GM23248 (cell line): ENCODE measurements around the gene SUGCT. TPM values are rescaled to one million over a fixed set of nuclear protein-coding genes. Genes with fewer than 3 reads are reported as not detected.

ENCODE experiments used
- DNase-seq: peaks from one replicate; pipeline ENCODE4 v3.0.0-alpha.2; 2015
- H2AFZ ChIP-seq: fragments of 200-600 bp; sonication (generic); 2 replicates; pipeline ENCODE4 v1.6.1; 2016; ENCODE audit warnings: antibody characterized with exemption
- H3F3A ChIP-seq: fragments of 200-600 bp; sonication (generic); 2 replicates; pipeline ENCODE4 v1.6.1; 2016; ENCODE audit warnings: mild to moderate bottlenecking, antibody characterized with exemption, mixed run types; ENCODE audit not compliant: insufficient read depth
- H3K27ac ChIP-seq: fragments of 200-600 bp; sonication (generic); 2 replicates; pipeline ENCODE4 v1.5.1; 2016; ENCODE audit warnings: mild to moderate bottlenecking
- H3K27me3 ChIP-seq: fragments of 200-600 bp; sonication (generic); replicated peaks from 2 replicates; pipeline ENCODE4 v1.6.1; 2016; ENCODE audit warnings: mild to moderate bottlenecking; ENCODE audit not compliant: insufficient read depth
- H3K36me3 ChIP-seq: fragments of 200-600 bp; sonication (generic); 2 replicates; pipeline ENCODE4 v1.6.1; 2016; ENCODE audit warnings: low read depth, mild to moderate bottlenecking
- H3K4me1 ChIP-seq: fragments of 200-600 bp; sonication (generic); 2 replicates; pipeline ENCODE4 v1.6.1; 2016; ENCODE audit warnings: mild to moderate bottlenecking; ENCODE audit not compliant: insufficient read depth
- H3K4me2 ChIP-seq: fragments of 200-600 bp; sonication (generic); one replicate; pipeline ENCODE4 v1.6.1; 2016; ENCODE audit warnings: mild to moderate bottlenecking; ENCODE audit not compliant: unreplicated experiment
- H3K4me3 ChIP-seq: fragments of 200-600 bp; sonication (generic); 2 replicates; pipeline ENCODE4 v1.5.1; 2016; ENCODE audit warnings: mild to moderate bottlenecking
- H3K79me2 ChIP-seq: fragments of 200-600 bp; sonication (generic); 2 replicates; pipeline ENCODE4 v1.6.1; 2016; ENCODE audit warnings: mild to moderate bottlenecking; ENCODE audit not compliant: insufficient read depth
- H3K9ac ChIP-seq: fragments of 200-600 bp; sonication (generic); 2 replicates; pipeline ENCODE4 v1.6.1; 2016; ENCODE audit warnings: mild to moderate bottlenecking
- H3K9me2 ChIP-seq: fragments of 200-600 bp; sonication (generic); 2 replicates; pipeline ENCODE4 v1.6.1; 2016; ENCODE audit warnings: mixed run types, mild to moderate bottlenecking, moderate library complexity; ENCODE audit not compliant: insufficient read depth
- H3K9me3 ChIP-seq: fragments of 200-600 bp; sonication (generic); one replicate; pipeline ENCODE4 v1.6.1; 2017; ENCODE audit warnings: low read depth
- H4K20me1 ChIP-seq: fragments of 200-600 bp; sonication (generic); 2 replicates; pipeline ENCODE4 v1.6.0; 2016; ENCODE audit not compliant: insufficient read depth
- EZH2 ChIP-seq: fragments of 200-600 bp; sonication (generic); IDR thresholded peaks from 2 replicates; pipeline ENCODE4 v1.6.1; 2018; ENCODE audit warnings: antibody characterized with exemption, mild to moderate bottlenecking; ENCODE audit not compliant: insufficient read depth, poor library complexity, severe bottlenecking
- EZH2phosphoT487 ChIP-seq: fragments of 200-600 bp; sonication (generic); IDR thresholded peaks from 2 replicates; pipeline ENCODE4 v1.6.1; 2018; ENCODE audit warnings: antibody characterized with exemption, moderate library complexity, mild to moderate bottlenecking, low read depth; ENCODE audit not compliant: insufficient read depth
- WGBS, 2 experiments: methylation state at CpG; one replicate each; pipeline ENCODE4 v1.1.6; 2015 to 2017; ENCODE audit warnings: low lambda C conversion rate in 2 of 2, low coverage in 1 of 2; ENCODE audit errors: missing lambda C conversion rate in 2 of 2; 5-methylcytosine and 5-hydroxymethylcytosine counted together
- in situ Hi-C: fragments of 300-500 bp; cut with MboI; formaldehyde crosslinking; loops from 2 replicates; pipeline ENCODE4 v1.15.0; 2020
- polyA plus RNA-seq: library from polyadenylated mRNA; unstranded; fragments of >200 nt; fragmentation: Nextera tagmentation; extraction: Ambion mirVana; gene quantifications from 2 replicates; pipeline ENCODE4 v1.2.1, GENCODE V29; 2016
- total RNA-seq: library from RNA; depleted of rRNA; stranded (reverse); fragments of >200 nt; shearing (Covaris generic); gene quantifications from 2 replicates; pipeline ENCODE4 v1.2.3, GENCODE V29; 2014

SUGCT gene
- total and polyA plus RNA-seq, 2 experiments from 2014 or later = 2.2 to 7.1 TPM

DNA sequence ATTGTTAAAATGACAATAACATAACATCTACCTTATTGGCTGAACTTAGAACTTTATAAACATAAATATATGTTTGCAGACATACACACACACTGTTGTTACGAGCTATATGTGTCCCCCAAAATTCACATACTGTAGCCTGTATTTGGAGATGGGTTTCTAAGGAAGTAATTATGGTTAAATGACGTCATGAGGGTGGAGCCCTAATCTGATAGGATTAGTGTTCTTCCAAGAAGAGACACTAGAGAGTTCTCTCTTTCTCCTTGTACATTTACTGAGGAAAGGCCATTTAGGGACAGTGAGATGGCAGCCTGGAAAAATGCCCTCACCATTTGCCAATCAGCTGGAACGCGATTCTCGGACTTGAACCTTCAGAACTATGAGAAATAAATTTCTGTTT lies 211.7 kb downstream of the SUGCT start:
- Histone ChIP-seq H3K27me3 (no peaks in the 10 kb centered on the region), H3K9me2 (no peaks in the 10 kb centered on the region), H2AFZ (no peak overlapping the region), H3K4me2 (no peak overlapping the region), H3F3A (no peaks in the 10 kb centered on the region), H4K20me1 (no peaks in the 10 kb centered on the region), H3K79me2 (no peaks in the 10 kb centered on the region), H3K9me3 (no peaks in the 10 kb centered on the region), H3K9ac (no peak overlapping the region), H3K27ac (no peak overlapping the region), H3K36me3 (no peaks in the 10 kb centered on the region), H3K4me1 (no peaks in the 10 kb centered on the region), H3K4me3 (no peak overlapping the region)
- WGBS, 2 experiments = 85 to 88% methylated on average over 5 of the region's 5 CpGs
- TF ChIP-seq EZH2 (no peak), EZH2phosphoT487 (no peak)
- in situ Hi-C loops = no loop called here
- no peak for DNase-seq

DNA sequence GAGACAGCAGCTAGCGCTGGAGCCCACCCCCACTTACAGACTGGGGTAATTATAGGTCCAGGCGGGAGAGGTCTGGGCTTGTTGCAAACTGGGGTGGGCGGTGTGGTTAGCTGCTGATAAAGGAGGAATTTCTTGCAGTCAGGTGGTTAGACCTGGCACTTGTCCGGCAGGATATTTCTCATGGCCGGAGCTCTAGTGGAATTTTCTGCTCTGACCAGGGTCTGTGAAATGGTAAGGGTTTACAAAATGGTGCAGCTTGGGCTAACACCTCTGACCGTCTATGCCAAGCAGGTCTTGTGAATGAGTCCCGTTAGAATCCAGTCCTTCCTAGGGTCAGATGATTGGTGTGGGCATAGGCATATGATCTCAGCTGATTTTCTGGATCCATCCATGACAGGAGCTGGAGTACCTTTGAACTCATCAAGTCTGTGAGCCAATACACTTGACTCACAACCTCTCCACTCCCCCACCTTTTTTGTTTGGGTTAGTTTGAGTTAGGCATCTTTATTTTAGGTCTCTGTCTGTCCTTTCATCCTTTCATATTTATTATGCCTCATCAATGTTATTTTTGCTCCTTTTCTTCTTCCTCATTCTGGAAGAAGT lies 213.4 kb downstream of the SUGCT start:
- Histone ChIP-seq H3K9me2 (no peaks in the 10 kb centered on the region), H3K9me3 (no peaks in the 10 kb centered on the region), H2AFZ (no peak overlapping the region), H3K36me3 (no peaks in the 10 kb centered on the region), H3K79me2 (no peaks in the 10 kb centered on the region), H3K9ac (no peak overlapping the region), H4K20me1 (no peaks in the 10 kb centered on the region), H3K27ac (no peak overlapping the region), H3K27me3 (no peaks in the 10 kb centered on the region), H3K4me1 (no peaks in the 10 kb centered on the region), H3K4me3 (no peak overlapping the region), H3F3A (no peaks in the 10 kb centered on the region), H3K4me2 (no peak overlapping the region)
- in situ Hi-C loops = no loop called here
- no peak for DNase-seq
- TF ChIP-seq EZH2 (no peak), EZH2phosphoT487 (no peak)
- 90 to 93% methylated on average over 7 of the region's 7 CpGs for WGBS, 2 experiments

DNA sequence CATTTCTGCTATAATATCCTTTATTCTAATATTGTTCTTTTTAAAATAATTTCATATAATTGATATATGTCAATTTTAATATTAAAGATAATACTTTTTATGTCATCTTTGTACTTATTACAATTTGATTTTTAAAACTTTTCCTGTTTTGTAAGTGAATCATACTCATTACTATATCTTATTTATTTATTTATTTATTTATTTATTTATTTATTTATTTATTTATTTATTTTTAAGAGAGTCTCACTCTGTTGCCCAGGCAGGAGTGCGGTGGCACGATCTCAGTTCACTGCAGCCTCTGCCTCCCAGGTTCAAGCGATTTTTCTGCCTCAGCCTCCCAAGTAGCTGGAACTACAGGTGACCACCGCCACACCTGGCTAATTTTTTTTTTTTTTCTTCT lies 215.3 kb downstream of the SUGCT start:
- no peak for DNase-seq

DNA sequence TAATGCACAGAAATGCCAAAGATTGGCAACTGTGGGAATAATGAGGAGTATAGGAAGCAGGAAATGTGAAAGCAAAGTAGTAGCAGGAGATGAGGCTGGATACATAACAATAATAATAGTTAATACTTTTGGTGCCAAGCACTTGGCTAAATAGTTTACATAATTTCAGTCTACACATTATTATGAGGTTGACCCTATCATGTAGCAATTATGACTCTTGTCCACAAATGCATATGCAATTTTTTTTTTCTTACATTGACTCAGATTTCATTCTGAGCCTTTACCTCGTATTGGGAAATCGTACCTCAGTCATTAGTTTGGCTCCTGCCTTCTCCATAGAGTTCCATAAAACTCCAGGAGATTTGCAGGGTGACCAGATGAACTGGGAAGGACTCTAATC lies 219.9 kb downstream of the SUGCT start:
- H3K9ac ChIP-seq = no peak overlapping the region
- 93 to 94% methylated on average over 2 of the region's 2 CpGs for WGBS, 2 experiments
- DNase-seq = peak; percentile 6
- H3K4me3 ChIP-seq = no peak overlapping the region
- H3K9me2 ChIP-seq = no peaks in the 10 kb centered on the region
- H2AFZ ChIP-seq = no peak overlapping the region
- H3K4me2 ChIP-seq = no peak overlapping the region
- H3K9me3 ChIP-seq = no peaks in the 10 kb centered on the region
- no peak overlapping the region for H3K27ac ChIP-seq
- no peaks in the 10 kb centered on the region for H3K27me3 ChIP-seq
- H3F3A ChIP-seq = peaks cover 19% of the 10 kb centered on the region
- H4K20me1 ChIP-seq = no peaks in the 10 kb centered on the region
- in situ Hi-C loops = no loop called here
- TF ChIP-seq EZH2phosphoT487 = no peak
- TF ChIP-seq EZH2 = no peak
- no peaks in the 10 kb centered on the region for H3K36me3 ChIP-seq
- H3K79me2 ChIP-seq = no peaks in the 10 kb centered on the region
- peaks cover 20% of the 10 kb centered on the region for H3K4me1 ChIP-seq

More for the DNA sequence above, 215.3 kb downstream of the SUGCT start:
- Histone ChIP-seq H3K27me3 (no peaks in the 10 kb centered on the region), H3K9ac (no peak overlapping the region), H3K4me1 (no peaks in the 10 kb centered on the region), H3K9me3 (no peaks in the 10 kb centered on the region), H3K9me2 (no peaks in the 10 kb centered on the region), H3K79me2 (no peaks in the 10 kb centered on the region), H3K27ac (no peak overlapping the region), H4K20me1 (no peaks in the 10 kb centered on the region), H3F3A (no peaks in the 10 kb centered on the region), H3K36me3 (no peaks in the 10 kb centered on the region), H3K4me2 (no peak overlapping the region), H3K4me3 (no peak overlapping the region), H2AFZ (no peak overlapping the region)
- WGBS, 2 experiments = 85 to 89% methylated on average over 4 of the region's 4 CpGs
- in situ Hi-C loops = no loop called here
- TF ChIP-seq EZH2 (no peak), EZH2phosphoT487 (no peak)
